ENCODE measurements around the gene ZBTB21. TPM values are rescaled to one million over a fixed set of nuclear protein-coding genes. Genes with fewer than 3 reads are reported as not detected.

ZBTB21 gene
- total RNA-seq, 2 experiments from 2014 or later, result 18.0 to 18.4 TPM

- Mint-ChIP-seq H3K4me3 (no peak overlapping the region), H3K4me1 (no peaks in the 10 kb centered on the region), H3K9me3 (peaks cover 16% of the 10 kb centered on the region), H3K27me3 (no peaks in the 10 kb centered on the region), H3K36me3 (ENCODE audit: low read depth) (peaks cover 54% of the 10 kb centered on the region), H3K27ac (no peak overlapping the region)
- CTCF ChIA-PET, result interaction anchor here (1.6 kb wide), 1 partner anchor 115 kb away, joined by 4 read pairs; no protein-coding TSS in a partner anchor
- no peak for DNase-seq
- POLR2A ChIA-PET, result interaction anchor here (1.5 kb wide), 1 partner anchor 10 kb away, joined by 3 read pairs; no protein-coding TSS in a partner anchor
These were observed 17.6 kb downstream of the ZBTB21 start for GRCh38 chr21:41992576-41992975.

- no peak overlapping the region for H3K27ac Mint-ChIP-seq
- no peaks in the 10 kb centered on the region for H3K27me3 Mint-ChIP-seq
- ChIA-PET CTCF (interaction anchor here (0.8 kb wide), 1 partner anchor 175 kb away, joined by 4 read pairs; no protein-coding TSS in a partner anchor), POLR2A (no interaction called here)
- no peaks in the 10 kb centered on the region for H3K4me1 Mint-ChIP-seq
- peaks cover 16% of the 10 kb centered on the region for H3K9me3 Mint-ChIP-seq
- no peak for DNase-seq
- H3K36me3 Mint-ChIP-seq (ENCODE audit: low read depth), result peaks cover 49% of the 10 kb centered on the region
- H3K4me3 Mint-ChIP-seq, result no peak overlapping the region
These were observed 18.5 kb downstream of the ZBTB21 start for GRCh38 chr21:41991659-41992058.

DNA sequence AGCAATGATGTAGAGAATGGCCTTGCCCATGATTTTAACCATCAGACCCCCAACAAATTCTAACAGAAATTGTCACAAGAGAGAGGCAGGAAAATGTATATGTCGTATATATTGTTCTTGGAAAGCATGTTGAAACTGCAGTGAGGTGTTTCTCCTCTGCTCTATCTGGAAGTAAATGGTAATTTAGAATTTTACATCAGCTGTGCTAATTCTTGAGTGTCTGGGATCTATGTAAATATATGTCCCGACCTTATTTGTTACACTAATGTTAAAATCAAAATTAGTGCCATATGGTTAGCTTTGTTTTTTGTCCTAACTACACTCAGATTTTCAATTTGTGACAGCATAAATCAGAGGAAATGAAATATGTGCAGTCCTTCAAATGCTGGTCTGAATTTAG, 20.5 kb downstream of the ZBTB21 start:
- CTCF ChIA-PET, result no interaction called here
- POLR2A ChIA-PET, result no interaction called here
- Mint-ChIP-seq H3K27me3 (no peaks in the 10 kb centered on the region), H3K27ac (no peak overlapping the region), H3K36me3 (ENCODE audit: low read depth) (peaks cover 30% of the 10 kb centered on the region), H3K4me1 (no peaks in the 10 kb centered on the region), H3K9me3 (no peaks in the 10 kb centered on the region), H3K4me3 (no peak overlapping the region)
- no peak for DNase-seq

GRCh38 chr21:41987310-41987709, 22.9 kb downstream of the ZBTB21 start:
- Mint-ChIP-seq H3K9me3 (peaks cover 2% of the 10 kb centered on the region), H3K36me3 (ENCODE audit: low read depth) (peaks cover 11% of the 10 kb centered on the region), H3K4me1 (no peaks in the 10 kb centered on the region), H3K27ac (no peak overlapping the region), H3K27me3 (peaks cover 8% of the 10 kb centered on the region), H3K4me3 (no peak overlapping the region)
- DNase-seq, result no peak
- CTCF ChIA-PET, result no interaction called here
- POLR2A ChIA-PET, result no interaction called here

- CTCF ChIA-PET, result no interaction called here
- Mint-ChIP-seq H3K4me1 (no peaks in the 10 kb centered on the region), H3K4me3 (no peak overlapping the region), H3K9me3 (peaks cover 2% of the 10 kb centered on the region), H3K36me3 (ENCODE audit: low read depth) (peaks cover 4% of the 10 kb centered on the region), H3K27ac (no peak overlapping the region), H3K27me3 (peaks cover 12% of the 10 kb centered on the region)
- DNase-seq, result no peak
- POLR2A ChIA-PET, result no interaction called here
These were observed 24.3 kb downstream of the ZBTB21 start for GRCh38 chr21:41985662-41986416.

DNA sequence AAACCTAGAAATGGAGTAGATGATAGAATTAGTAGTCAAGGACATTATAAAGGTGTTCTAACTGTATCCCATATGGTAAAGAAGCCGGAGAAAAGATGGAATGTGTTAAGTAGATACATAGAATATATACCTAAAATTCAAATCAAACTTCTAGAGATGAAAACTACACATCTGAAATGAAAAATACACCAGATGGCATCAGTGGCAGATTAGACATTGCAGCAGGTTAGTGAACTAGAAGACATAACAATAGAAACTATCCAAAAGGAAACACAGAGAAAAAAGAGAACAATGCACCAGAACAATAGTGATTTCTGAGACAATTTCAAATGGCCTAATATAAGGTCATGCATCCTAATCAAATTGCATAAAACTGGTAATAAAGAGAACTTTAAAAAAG, 26.9 kb downstream of the ZBTB21 start:
- no peaks in the 10 kb centered on the region for H3K4me1 Mint-ChIP-seq
- CTCF ChIA-PET, result no interaction called here
- peaks cover 16% of the 10 kb centered on the region for H3K27me3 Mint-ChIP-seq
- peaks cover 5% of the 10 kb centered on the region for H3K36me3 Mint-ChIP-seq (ENCODE audit: low read depth)
- H3K9me3 Mint-ChIP-seq, result peaks cover 10% of the 10 kb centered on the region
- POLR2A ChIA-PET, result no interaction called here
- no peak overlapping the region for H3K4me3 Mint-ChIP-seq
- no peak overlapping the region for H3K27ac Mint-ChIP-seq
- DNase-seq, result no peak

DNA sequence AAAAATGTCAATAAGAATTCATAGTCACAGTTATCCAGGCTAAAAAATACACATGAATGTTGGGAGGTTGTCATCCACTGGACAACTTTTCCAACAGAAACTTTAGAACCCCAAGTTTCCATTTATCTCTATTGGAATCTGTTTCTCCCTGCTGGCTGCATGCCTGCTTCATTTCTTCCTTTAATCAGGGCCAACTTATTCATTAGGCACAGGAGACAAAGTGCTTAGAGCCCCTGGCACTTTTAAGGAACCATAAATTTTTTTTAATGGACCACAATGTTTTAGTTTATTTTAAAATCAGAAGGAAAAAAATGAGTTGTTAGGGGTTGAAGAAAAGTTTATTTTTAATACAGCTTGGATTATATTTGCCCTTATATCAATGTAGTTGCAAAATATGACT, 29.6 kb downstream of the ZBTB21 start:
- ChIA-PET POLR2A (no interaction called here), CTCF (no interaction called here)
- Mint-ChIP-seq H3K27ac (no peak overlapping the region), H3K9me3 (peaks cover 10% of the 10 kb centered on the region), H3K4me3 (no peak overlapping the region), H3K27me3 (peaks cover 16% of the 10 kb centered on the region), H3K4me1 (no peaks in the 10 kb centered on the region), H3K36me3 (ENCODE audit: low read depth) (peaks cover 5% of the 10 kb centered on the region)
- DNase-seq, result no peak

- ChIA-PET CTCF (no interaction called here), POLR2A (no interaction called here)
- H3K9me3 Mint-ChIP-seq, result peaks cover 10% of the 10 kb centered on the region
- no peak overlapping the region for H3K4me3 Mint-ChIP-seq
- peaks cover under 1% of the 10 kb centered on the region for H3K4me1 Mint-ChIP-seq
- H3K36me3 Mint-ChIP-seq (ENCODE audit: low read depth), result peaks cover 5% of the 10 kb centered on the region
- no peak overlapping the region for H3K27ac Mint-ChIP-seq
- DNase-seq, result no peak
- peaks cover 16% of the 10 kb centered on the region for H3K27me3 Mint-ChIP-seq
These were observed 30.3 kb downstream of the ZBTB21 start for GRCh38 chr21:41979751-41980369.

DNA sequence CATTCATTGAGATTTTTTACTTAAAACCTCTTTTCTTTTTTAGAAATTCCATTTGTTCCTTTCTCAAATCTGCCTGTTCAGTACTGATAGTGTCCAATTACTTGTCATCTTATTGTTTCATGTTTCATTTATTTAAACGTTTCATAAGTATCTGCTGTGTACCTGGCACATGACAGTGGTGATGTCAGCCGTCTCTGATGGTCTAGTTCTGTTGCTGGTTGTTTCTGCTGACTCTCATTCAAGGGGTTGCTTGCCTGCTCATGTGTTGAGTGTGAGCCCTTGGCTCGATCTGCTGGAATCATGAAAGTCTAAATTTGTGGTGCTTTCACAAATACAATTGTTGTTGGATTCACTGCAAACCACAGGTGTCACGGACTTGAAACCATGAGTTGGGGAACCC, 30.8 kb downstream of the ZBTB21 start:
- no peak for DNase-seq
- CTCF ChIA-PET, result no interaction called here
- peaks cover 5% of the 10 kb centered on the region for H3K36me3 Mint-ChIP-seq (ENCODE audit: low read depth)
- no peak overlapping the region for H3K4me3 Mint-ChIP-seq
- POLR2A ChIA-PET, result no interaction called here
- peaks cover 16% of the 10 kb centered on the region for H3K27me3 Mint-ChIP-seq
- H3K27ac Mint-ChIP-seq, result no peak overlapping the region
- peaks cover 3% of the 10 kb centered on the region for H3K4me1 Mint-ChIP-seq
- peaks cover 10% of the 10 kb centered on the region for H3K9me3 Mint-ChIP-seq

GRCh38 chr21:41977034-41977950, 32.9 kb downstream of the ZBTB21 start:
- Mint-ChIP-seq H3K9me3 (peaks cover 8% of the 10 kb centered on the region), H3K36me3 (ENCODE audit: low read depth) (peaks cover 3% of the 10 kb centered on the region), H3K4me3 (no peak overlapping the region), H3K4me1 (peaks cover 7% of the 10 kb centered on the region), H3K27ac (no peak overlapping the region), H3K27me3 (peaks cover 8% of the 10 kb centered on the region)
- DNase-seq, result no peak
- ChIA-PET CTCF (no interaction called here), POLR2A (no interaction called here)

- Mint-ChIP-seq H3K36me3 (ENCODE audit: low read depth) (peaks cover 3% of the 10 kb centered on the region), H3K4me1 (peaks cover 7% of the 10 kb centered on the region), H3K4me3 (no peak overlapping the region), H3K27me3 (peaks cover 6% of the 10 kb centered on the region), H3K27ac (no peak overlapping the region), H3K9me3 (peaks cover 8% of the 10 kb centered on the region)
- ChIA-PET POLR2A (no interaction called here), CTCF (no interaction called here)
- DNase-seq, result no peak
These were observed 33.5 kb downstream of the ZBTB21 start for GRCh38 chr21:41976611-41977010.

DNA sequence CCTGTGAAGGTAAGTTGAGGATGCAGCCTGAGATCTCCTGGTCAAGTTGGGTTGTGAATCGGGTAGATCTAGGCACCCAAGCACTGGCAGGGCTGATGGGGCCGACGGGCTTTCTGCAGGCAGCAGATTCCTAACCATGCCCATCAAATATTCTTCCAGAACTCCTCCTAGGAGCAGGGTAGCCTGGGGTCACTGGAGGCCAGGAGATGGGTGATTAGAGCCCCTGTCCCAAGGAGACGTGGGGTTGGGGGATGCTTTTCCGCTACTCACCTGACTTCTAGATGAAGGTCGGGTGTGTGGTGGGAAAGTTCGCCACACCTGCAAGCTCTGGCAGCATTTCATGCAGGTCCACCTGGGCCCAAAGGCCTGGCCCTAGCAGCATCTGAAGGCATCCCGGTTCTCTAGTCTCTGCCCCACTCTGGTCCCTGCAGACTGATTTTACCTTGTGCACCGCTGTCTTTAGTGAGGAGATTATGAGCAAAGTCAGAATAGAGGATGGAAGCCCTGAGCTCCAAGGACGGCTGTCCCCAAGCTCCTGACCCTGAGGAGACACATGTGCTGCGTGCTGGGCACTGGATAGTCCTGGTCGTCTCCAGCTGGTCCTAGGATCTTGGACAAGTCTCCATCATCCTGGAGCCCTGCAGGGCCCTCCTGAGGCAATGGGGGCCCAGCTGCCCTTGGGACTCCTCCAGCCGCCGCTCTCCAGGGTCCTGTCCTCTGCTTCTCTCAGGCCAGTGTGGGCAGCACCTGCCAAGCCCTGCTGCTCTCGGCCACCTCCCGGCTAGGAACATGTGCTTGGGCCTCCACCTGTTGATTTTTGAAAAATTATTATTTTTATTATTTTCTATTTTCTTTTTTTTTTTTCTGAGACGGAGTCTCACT, 34.5 kb downstream of the ZBTB21 start:
- ChIA-PET CTCF (no interaction called here), POLR2A (no interaction called here)
- Mint-ChIP-seq H3K27me3 (peaks cover 4% of the 10 kb centered on the region), H3K27ac (no peak overlapping the region), H3K9me3 (peaks cover 8% of the 10 kb centered on the region), H3K36me3 (ENCODE audit: low read depth) (peaks cover 3% of the 10 kb centered on the region), H3K4me3 (no peak overlapping the region), H3K4me1 (peaks cover 7% of the 10 kb centered on the region)
- DNase-seq, result peak; percentile 5

DNA sequence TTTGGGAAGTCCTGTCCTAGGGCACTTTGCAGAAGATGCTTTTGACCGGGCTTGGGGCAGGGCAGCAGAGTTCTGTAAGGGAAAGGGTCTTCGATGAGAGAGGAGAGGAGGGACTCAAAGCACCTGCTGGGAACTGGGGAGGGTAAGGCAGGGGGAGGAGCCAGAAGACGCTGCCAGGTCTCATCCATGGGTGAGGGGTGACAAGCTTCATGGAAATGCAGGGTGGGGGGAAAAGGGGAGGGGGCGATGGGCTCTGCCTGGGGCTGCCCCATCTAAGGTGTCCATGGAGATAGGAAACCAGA, 35.5 kb downstream of the ZBTB21 start:
- DNase-seq, result peak; percentile 11
- ChIA-PET POLR2A (no interaction called here), CTCF (no interaction called here)
- Mint-ChIP-seq H3K27ac (no peak overlapping the region), H3K36me3 (ENCODE audit: low read depth) (peaks cover 3% of the 10 kb centered on the region), H3K4me3 (no peak overlapping the region), H3K4me1 (peaks cover 7% of the 10 kb centered on the region), H3K9me3 (peaks cover 8% of the 10 kb centered on the region), H3K27me3 (peaks cover 3% of the 10 kb centered on the region)
